ENCODE data around the gene NF1.

DNA sequence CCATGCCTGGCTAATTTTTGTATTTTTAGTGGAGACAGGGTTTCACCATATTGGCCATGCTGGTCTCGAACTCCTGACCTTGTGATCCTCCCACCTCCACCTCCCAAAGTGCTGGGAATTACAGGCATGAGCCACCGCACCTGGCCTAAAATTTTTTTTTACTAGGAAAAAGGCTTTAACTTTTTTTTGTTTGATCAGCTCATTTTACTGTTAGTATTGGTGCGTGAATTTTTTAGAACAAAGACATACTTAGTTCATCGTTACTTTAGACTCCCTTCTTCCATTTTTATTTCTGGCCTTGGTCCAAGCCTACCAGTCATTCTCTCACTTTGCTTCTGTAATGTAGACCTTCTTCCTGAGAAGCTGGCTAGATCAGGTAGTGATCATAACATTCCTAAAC, 271.3 kb downstream of the NF1 start:
- TF ChIP-seq, protein P1, sequence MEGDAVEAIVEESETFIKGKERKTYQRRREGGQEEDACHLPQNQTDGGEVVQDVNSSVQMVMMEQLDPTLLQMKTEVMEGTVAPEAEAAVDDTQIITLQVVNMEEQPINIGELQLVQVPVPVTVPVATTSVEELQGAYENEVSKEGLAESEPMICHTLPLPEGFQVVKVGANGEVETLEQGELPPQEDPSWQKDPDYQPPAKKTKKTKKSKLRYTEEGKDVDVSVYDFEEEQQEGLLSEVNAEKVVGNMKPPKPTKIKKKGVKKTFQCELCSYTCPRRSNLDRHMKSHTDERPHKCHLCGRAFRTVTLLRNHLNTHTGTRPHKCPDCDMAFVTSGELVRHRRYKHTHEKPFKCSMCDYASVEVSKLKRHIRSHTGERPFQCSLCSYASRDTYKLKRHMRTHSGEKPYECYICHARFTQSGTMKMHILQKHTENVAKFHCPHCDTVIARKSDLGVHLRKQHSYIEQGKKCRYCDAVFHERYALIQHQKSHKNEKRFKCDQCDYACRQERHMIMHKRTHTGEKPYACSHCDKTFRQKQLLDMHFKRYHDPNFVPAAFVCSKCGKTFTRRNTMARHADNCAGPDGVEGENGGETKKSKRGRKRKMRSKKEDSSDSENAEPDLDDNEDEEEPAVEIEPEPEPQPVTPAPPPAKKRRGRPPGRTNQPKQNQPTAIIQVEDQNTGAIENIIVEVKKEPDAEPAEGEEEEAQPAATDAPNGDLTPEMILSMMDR (IDR thresholded peaks at IDR 0.05; ENCODE audit: insufficient read depth, low read depth, low read length), result no peak
- TF ChIP-seq EZH2 (IDR thresholded peaks at IDR 0.05; ENCODE audit: insufficient read depth, low read length), result no peak

All from astrocyte (in vitro differentiated cells and primary cell).